HG02678 (cell line): Measurements from ENCODE around the gene SLC36A4.
A peak's percentile ranks its signal among the peaks of the same experiment; 100 is the strongest.
"Not testable (repeated sequence)": the region's sequence is repeated elsewhere in the genome, so short reads cannot be mapped to it uniquely, and the experiment has no call there.

Experiments
- ATAC-seq: cut with Tn5 transposase; IDR thresholded peaks from one replicate; pipeline ENCODE4 v1.9.1; 2021; ENCODE audit warnings: mild to moderate bottlenecking, moderate library complexity; ENCODE audit not compliant: unreplicated experiment

The SLC36A4 gene

GRCh38 chr11:93194673-93195291, 3.0 kb downstream of the SLC36A4 start:
- no peak for ATAC-seq

- ATAC-seq, result no peak
Measured at GRCh38 chr11:93193731-93194130, 4.1 kb downstream of the SLC36A4 start.

- ATAC-seq, result no peak
Measured at GRCh38 chr11:93192163-93192562, 5.6 kb downstream of the SLC36A4 start.

GRCh38 chr11:93189462-93189861, 8.3 kb downstream of the SLC36A4 start:
- no peak for ATAC-seq

- no peak for ATAC-seq
Measured at GRCh38 chr11:93188726-93189125, 9.1 kb downstream of the SLC36A4 start.

- ATAC-seq, result no peak
Measured at GRCh38 chr11:93187290-93187689, 10.5 kb downstream of the SLC36A4 start.

- ATAC-seq, result not testable (repeated sequence)
Measured at GRCh38 chr11:93177891-93178290, 19.9 kb downstream of the SLC36A4 start.

- ATAC-seq, result no peak
Measured at GRCh38 chr11:93169950-93170561, 27.7 kb downstream of the SLC36A4 start.

- no peak for ATAC-seq
Measured at GRCh38 chr11:93169143-93169542, 28.6 kb downstream of the SLC36A4 start.

GRCh38 chr11:93166862-93167261, 30.9 kb downstream of the SLC36A4 start:
- peak; percentile 56 for ATAC-seq

- ATAC-seq, result peak; percentile 33
Measured at GRCh38 chr11:93166194-93166593, 31.6 kb downstream of the SLC36A4 start.

- no peak for ATAC-seq
Measured at GRCh38 chr11:93160808-93161207, 37.0 kb downstream of the SLC36A4 start.

GRCh38 chr11:93160156-93160555, 37.6 kb downstream of the SLC36A4 start:
- ATAC-seq, result no peak

GRCh38 chr11:93159721-93160120, 38.1 kb downstream of the SLC36A4 start:
- no peak for ATAC-seq

- ATAC-seq, result no peak
Measured at GRCh38 chr11:93155738-93156137, 42.1 kb downstream of the SLC36A4 start.

GRCh38 chr11:93145390-93145915, 52.3 kb downstream of the SLC36A4 start:
- no peak for ATAC-seq

- no peak for ATAC-seq
Measured at GRCh38 chr11:93143800-93144199, 54.0 kb downstream of the SLC36A4 start.

GRCh38 chr11:93143186-93143585, 54.6 kb downstream of the SLC36A4 start:
- ATAC-seq, result no peak

- ATAC-seq, result no peak
Measured at GRCh38 chr11:93133488-93134109, 64.2 kb downstream of the SLC36A4 start.

GRCh38 chr11:93132836-93133235, 65.0 kb downstream of the SLC36A4 start:
- no peak for ATAC-seq

GRCh38 chr11:93131709-93132108, 66.1 kb downstream of the SLC36A4 start:
- no peak for ATAC-seq

- no peak for ATAC-seq
Measured at GRCh38 chr11:93128574-93128973, 69.2 kb downstream of the SLC36A4 start.
